Activated naive CD4-positive, alpha-beta T cell treated with anti-CD3 and anti-CD28 coated beads, Interleukin-2, amount 50 U/mL, for 16 hours (primary cell): ENCODE results near the gene NEGR1.

Experiments
- DNase-seq: peaks from one replicate; pipeline ENCODE4 v3.0.0-alpha.2; 2020

The NEGR1 gene

DNA sequence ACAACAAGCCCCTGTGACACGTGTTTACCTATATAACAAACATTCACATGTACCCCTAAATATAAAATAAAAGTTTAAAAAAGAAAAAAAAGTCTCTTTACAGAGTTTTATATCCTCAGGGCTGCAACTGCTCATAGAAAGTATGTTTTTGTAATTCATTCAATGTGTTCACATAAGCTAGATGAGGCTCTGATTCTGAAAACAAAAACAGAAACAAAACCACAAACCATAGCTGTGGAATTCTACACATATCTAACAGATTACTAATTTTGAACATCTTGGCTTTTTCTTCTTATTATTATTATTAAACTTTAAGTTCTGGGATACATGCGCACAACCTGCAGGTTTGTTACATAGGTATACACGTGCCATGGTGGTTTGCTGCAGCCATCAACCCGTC is 621.9 kb downstream of the NEGR1 start:
- no peak for DNase-seq

DNA sequence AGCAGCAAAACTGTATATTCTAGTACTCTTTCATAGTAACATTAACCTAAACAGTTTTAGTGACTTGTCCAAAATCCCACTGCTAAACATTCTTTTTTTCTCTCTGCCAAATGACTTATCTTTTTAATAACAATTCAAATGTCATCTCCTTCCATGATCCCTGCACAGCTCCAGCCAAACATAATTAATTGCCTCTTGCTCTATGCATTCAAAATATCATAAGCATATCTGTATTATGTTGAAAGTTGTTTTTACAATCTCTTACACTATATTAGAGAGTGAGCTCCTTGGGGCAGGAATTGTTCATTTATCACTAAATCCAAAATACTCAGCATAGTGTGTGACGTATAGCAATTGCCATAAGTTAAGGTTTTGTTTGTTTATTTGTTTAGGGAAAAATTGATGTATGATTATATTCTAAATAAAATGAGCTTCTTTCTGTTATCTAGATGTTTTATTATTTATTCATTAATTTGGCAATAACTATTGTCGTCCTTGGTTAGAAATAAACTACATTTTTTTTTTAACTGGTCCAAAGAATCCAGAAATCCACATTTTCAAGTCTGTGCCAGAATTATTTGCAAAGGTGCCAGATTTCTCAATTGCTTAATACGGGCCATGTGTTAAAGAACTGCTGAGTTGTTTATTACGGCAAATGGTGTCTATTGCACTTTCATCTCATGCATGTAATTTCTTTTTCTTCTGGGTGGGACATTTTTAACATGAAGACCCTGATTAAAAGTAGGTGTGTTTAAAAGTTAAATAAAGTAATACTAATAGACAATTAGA is 624.3 kb downstream of the NEGR1 start:
- no peak for DNase-seq

DNA sequence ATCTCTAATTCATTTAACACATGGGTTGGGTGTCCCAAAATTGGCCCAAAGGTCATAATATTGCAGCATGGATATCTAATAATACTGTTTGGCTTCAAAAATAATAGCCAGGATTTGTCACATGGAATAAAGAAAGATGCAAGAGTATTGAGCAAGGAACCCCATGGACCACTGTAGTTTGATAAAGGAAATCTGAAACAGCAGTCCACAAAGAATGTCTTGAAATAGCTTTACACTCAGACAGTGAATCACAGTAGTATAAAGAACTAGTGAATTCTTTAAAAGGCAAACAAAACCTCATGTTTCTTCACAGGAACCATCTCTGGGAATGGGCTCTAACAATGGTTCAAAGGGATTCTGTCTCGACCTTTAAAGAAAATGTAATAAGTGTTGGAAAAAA is 625.4 kb downstream of the NEGR1 start:
- DNase-seq, result no peak

DNA sequence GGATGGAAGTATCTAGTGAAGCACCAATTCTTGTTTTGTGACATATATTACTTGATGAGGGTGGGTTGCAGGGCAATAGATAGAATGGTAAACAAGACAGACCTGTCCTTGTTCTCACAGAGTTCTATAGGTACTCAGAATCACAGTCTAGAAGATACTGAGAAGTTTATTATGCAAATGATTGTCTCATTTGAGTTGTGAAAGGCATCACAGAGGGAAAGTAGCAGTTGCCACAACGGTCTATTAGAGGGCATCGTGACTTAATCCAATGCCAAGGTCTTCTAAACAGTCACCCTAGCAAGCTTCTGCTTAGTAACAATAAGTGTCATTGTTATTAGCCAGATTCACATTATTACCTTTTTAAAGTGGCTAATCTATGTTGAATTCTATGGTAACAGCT is 626.7 kb downstream of the NEGR1 start:
- no peak for DNase-seq

DNA sequence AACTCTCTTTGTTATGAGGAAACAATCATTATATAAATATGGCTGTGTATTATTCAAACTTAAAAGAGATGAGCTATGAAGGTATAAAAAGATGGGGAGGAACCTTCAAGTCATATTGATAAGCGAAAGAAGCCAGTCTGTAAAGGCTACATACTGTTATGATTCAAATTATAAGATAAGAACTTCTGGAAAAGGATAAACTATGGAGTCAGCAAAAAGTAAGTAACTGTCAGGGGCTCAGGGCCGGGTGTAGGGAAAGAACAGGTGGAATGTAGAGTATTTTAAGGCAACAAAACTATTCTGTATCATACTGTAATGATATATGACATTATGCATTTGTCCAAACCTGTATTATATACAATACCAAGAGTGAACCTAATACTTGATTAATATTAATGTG is 628.4 kb downstream of the NEGR1 start:
- no peak for DNase-seq

DNA sequence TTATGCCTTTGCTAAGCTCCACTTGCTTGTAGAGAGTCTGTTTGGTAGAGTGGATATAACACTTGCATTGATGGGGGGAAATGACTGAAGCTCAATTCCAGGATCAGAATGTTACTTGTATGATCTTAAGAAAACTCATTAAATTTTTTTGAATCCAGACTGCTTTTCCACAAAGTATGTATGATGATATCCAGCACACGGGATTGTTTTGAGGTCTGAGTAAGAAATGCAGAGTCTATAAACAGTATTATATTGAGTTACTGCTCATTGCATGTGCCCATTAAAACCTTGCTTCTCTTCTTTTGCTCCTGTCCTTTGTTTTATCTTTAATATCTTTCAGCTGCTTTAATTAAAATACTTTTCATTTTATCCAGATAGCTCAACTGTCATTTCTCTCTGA is 631.1 kb downstream of the NEGR1 start:
- DNase-seq, result no peak

DNA sequence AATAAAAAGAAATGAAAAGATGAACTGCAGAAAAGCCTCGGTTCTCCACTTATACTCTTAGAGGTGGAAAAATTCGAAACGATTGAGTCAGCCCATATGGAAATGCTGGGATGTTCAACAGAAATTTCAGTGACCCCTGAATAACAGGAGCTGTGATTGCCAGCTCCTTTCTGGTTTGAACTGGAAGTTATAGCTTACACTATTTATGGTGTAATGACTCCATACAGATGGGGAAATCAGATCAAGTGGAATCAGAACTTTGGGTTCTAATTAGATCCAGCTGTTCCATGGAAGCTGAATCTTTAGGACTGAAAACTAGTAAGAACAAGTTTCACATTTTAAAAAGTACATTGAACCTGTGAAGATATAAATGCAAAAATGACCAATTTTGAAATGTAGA is 632.2 kb downstream of the NEGR1 start:
- no peak for DNase-seq

DNA sequence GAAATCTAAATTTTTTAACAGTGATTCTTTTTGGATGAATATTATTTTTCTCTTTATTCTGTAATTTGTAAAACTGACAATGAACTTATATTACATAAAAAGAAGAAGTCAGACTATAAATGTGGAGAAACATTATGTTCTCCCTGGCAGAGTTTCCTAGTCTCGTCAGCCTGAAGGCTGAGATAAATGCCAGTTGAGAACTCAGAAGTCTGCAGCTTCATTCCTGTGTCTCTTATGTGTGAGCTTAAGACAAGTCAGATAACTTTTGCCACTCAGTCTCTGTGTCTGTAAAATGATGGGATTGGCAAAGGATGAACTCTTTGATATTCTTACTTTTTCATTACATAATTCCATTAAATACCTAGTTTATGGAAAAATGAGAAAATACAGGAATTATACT is 632.7 kb downstream of the NEGR1 start:
- no peak for DNase-seq

DNA sequence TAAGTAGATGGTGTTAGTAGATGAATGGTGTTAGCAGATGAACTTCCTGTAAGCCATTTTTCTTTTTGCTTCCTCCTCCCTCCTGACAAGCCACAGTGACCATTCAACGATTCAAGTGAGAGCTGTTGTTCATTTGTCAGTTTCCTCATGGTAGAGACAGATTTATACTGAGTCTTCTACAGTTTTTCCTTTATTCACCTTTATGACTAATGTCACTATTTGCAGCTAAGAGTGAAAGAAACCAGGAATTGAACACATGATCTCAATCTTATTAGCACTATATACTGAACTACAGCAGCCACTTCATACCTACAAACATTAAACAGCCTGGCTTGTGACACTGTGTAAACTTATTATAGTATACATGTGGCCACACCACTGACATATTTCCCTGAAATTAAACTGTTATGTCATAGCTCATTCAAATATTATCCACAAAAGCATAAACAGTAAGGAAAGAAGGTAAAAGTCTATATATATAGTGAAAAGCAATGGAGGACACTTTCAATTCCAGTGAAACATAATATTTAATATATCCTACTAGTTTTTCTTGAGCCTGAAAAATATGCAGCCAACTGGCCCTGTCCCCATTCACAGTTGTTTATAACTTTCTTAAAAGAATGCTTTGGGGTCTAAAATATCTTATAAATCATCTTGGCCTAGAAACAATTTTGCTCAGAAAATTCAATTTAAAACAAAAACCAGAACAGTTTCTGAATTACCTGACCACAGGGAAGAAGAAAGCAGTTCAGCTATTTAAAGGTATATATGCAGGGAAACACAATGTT is 634.6 kb downstream of the NEGR1 start:
- DNase-seq, result no peak

DNA sequence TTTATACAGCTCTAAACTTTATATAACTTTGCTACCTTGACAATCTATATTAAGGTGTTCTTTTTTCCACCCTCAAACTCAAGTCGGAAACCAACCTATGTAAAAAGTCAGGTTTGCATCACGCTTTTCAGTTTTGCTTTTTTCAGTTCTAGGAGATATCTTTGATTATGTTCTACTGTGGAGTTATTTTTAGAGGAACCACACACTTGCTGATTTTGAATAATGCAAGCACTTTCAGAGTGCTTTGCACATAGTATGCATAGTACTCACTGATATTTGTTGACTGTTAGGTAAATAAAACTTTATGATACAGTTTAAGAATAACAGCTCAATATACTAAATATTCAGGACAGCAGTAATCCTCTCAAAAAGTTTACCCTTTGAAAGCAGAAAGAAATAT is 637.3 kb downstream of the NEGR1 start:
- no peak for DNase-seq

DNA sequence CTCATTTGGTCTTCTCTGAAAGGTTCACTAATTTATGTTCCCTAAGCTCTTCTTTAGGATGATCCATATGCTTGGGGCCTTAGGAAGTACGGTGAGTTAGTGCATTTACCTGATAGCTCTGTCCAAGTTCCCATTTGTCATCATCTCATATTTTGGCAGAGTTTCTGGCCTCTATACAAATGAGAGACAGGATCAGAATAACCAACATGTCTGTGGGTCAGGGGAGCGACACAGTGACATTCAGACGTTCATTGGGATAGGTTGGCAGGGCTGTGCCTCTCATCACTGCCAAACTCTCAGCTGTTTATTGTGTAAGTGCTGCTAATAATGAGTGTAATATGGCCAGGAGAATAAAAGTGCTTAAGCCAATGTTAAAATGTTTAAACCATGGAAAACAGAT is 640.4 kb downstream of the NEGR1 start:
- no peak for DNase-seq

DNA sequence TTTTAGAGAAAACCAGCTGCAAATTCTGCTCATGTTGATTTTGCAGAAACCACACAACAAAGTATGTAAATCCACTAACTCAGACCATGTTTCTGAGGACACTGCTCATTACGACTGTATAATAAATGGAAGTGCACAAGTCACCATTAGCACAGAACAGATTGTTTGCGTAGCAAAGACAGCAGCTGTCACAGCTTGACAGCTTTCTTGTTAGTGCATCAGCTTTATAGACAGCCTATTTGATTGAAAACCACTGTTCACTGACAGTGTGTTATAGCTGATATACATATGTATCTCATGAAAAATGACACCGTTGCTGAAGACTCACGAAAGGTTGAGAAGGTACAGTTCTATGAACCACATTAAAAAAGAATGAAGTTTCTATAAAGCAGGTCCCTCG is 641.3 kb downstream of the NEGR1 start:
- DNase-seq, result no peak

DNA sequence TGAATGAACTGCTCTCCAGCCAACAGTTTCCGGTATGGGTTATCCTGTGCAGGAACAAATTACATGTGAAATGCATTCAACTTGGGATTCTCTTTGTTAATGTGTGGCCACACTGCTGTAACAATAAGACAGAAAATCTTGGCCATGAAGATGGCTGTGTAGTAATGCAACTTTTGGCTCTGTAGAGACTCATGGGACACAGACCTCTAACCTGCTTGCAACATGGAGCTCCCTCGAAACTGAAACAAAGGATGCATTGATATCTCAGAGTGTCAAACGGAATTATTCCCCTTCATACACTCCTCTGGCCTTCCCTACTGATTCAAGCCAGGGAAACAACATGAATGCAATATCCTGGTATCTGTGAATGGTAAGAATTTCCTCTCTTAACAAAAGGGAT is 642.2 kb downstream of the NEGR1 start:
- no peak for DNase-seq

DNA sequence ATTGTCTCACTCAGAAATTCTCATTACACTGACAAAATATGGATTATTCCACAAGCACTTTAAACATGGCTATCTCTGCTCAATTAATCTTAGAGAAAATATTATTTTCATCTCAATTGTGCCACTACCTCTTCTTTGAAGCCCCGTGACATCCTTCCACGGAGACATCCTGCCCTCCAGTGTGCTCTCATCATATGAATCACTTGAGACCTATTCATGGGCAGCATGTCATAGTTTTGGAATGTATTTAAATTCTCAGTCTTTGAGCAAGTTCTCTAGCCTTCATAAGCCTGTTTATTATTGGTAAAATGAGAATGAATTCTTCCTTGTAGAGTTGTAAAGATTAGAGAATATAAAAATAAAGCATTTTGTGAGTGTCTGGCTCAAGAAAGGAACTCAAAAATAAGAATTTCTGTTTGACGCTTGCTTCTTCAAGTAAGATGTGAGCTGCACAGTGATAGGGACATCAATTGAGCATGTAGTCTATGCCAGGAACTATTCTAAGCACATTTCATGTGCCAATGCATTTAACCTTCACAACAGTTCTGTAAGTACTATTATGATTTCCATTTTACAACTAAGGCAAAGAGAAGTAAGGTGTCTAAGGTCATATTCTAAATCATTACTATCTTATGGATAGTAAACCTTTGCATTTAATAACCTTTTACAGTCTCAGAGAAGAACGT is 644.1 kb downstream of the NEGR1 start:
- DNase-seq, result no peak

DNA sequence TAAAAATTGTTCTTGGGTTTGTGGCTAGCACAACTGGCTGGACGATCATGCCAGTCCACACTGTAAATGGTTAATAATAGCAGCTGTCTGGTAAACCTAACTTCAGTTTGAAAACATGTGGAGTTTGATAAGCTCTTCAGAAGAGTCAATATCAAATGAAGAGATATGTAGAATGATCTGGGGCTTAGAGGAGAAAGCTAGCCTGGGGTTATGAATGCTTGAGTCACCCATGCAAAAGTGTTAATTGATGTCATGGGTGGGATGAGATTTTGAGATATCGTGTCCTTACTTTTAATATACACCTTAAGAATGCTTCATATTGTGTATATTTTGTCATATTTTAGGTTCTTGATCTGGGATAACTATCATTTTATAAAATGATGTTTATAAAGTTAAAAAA is 646.8 kb downstream of the NEGR1 start:
- DNase-seq, result no peak

DNA sequence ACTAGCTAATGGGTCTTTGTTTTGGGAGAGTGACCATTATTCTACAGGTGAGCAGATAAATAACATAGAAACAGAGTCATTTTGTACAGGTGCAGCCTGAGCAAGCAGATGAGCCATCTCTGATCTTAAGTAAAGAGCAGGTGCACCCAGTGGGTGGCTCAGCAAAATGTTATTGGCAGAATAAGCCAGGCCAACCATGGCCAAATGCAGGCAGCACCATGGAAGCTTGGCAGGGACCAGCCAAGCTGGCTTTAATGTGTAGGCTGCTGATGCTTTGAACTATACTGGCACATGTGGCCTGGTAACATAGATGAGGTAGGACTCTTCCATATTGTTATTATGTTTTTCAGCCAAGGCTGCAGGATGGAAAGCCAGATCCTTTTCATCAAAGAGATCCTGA is 648.2 kb downstream of the NEGR1 start:
- no peak for DNase-seq

DNA sequence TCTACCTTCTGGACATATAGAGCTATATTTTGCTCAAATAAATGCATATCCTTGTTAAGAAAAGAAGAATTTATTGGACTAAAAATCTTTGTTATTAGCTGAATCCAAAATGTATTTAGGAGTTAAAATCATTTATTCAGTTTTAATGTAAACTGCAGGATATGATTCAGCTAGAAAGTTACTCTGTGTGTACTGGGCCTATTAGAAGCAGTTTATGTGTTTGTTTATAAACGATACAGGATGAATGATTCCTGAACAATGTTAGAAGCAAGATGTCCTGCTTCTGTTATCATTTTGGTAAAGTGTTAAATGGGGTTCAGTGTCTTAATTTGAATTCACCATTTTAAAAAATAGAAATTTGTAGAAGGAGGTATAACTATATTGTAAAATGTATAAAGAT is 652.3 kb downstream of the NEGR1 start:
- DNase-seq, result no peak

DNA sequence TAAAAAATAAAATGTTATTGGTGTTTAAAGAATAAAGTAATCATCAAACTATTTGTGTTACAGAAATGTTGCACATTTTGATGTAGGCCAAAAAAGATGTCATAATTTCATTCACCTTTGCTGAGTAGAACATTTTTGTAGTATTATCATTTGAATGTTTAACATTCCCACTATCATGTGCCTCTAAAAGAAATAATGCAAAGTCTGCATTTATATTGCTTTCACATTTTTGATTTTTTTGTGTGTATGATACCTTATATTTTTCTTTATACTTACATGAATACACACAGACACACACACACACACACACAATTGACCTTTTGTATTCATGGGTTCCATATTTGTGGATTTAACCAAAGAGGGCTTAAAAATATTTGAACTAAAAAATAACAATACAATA is 657.3 kb downstream of the NEGR1 start:
- DNase-seq, result no peak

DNA sequence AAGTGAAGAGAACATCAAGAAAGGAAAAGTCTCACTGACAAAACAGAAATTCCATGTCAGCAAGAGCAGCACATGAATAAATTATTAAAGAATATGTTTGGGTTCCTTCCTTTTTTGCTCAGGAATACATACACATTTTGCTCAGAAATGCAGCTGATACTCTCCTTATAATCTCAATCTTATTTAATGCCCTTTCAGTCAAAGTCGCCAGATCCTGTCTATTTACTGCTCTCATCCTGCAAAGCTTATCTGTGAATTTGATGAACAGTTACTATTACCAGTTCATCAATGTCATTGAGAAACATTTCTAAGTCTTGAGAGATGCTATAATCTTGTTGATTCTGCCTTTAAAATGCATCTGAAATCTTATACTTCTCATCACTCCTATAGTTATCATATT is 658.5 kb downstream of the NEGR1 start:
- DNase-seq, result no peak

DNA sequence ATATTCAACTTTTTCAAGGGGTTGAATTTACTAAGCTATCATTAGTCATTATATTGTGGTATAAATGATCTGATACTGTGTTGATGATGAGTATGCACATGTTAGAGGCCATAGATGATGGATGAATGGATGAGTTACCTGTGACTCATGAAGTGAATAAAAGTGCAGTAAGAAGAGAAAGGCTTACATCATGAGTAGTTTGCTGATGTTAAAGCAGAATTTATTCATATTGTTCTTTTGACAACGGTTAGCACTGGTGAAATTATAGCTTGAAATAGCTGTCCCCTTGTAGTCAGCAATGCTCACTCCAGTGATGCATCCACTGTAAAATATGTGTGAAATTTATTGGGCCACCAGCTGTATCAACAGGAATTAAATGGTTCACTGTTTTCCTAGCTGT is 660.6 kb downstream of the NEGR1 start:
- DNase-seq, result no peak

DNA sequence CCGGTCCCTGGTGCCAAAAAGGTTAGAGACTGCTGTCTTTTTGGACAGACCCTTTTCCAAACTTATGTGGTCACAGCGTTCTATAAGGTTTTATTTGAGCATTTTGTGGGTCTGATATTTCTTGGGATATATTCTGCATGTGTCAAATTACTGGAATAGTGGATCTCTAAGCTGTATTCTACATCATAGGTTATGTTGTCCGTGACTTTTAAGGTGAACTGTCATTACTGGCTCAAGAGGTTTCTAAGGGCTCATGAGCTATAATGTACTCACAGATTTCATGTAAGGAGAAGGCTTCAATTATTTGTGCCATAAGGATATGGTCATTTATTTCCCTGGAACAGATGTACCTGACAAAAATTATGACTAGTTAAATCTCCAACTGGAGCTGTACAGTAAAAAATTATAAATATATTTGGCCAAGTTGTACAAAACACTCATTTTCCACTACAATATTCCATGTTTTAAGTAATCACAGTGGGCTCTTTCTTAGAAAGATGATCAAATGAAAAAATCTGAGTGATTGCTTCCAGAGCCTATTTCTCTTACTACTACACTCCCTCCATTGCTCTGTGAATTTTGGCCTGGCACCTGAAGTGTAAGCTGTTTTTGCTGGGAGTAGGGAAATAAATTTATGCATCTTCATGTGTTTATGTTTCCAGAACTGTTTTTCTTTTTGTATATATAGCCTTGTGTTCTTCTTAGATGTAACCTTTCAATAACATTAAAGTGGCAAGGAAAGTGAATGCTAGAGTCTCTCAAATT is 663.4 kb downstream of the NEGR1 start:
- DNase-seq, result no peak

DNA sequence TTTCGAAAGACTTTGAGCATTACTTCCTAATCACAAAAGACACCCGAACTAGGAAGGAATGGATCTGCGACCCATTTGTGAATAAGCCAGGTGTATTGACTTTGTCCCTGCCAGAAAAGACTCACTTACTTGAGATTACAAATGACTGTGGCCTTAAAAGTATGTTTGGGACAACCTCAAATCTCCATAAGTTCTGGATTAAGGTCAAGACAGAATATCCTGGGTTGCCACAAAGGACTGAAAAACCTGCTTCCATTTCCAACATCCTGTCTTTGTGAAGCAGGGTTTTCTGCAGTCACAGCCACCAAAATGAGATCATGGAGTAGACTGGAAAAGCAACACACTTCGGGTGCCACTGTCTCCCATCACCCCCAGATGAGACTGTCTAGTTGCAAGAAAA is 664.1 kb downstream of the NEGR1 start:
- DNase-seq, result no peak

DNA sequence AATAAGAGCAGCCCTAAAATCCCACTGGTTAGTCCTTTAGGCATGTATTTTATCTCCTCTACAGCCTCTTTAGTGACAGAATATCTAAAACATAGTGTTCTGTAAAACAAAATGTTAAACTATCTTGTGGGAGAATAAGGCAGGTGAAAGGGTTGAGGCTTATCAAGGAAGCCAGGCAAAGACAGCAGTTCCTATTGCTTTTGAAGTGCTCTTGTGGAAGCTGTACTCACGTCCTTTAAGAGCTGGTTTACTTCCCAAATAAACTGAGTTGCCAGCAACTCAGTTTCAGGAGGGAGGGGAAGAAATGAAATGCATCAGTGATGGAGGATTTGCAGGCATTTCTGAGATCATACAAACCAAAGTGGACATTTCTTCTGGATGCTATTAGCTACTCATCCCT is 671.9 kb downstream of the NEGR1 start:
- no peak for DNase-seq
